Panc1 (cell line): Measurements from ENCODE around the gene LMBRD2. TPM values are rescaled to one million over a fixed set of nuclear protein-coding genes. Genes with fewer than 3 reads are reported as not detected.

Experiments
- ATAC-seq: fragments of 200-7000 bp; cut with Tn5 transposase; 2 replicates; pipeline ENCODE4 v1.9.1; 2020; ENCODE audit warnings: mild to moderate bottlenecking, moderate library complexity
- BruUV-seq: library from RNA; stranded (reverse); fragments of 400-500 nt; replicated peaks from 2 replicates; lab custom pipeline; 2021; lab: Mats Ljungman, UMichigan
- CTCF ChIA-PET: fragments of 300-600 bp; sonication (Branson Sonifier 250); formaldehyde crosslinking; loops from one replicate; lab custom pipeline; 2022; ENCODE audit warnings: antibody characterized with exemption; lab: Charles Lee
- POLR2A ChIA-PET: fragments of 300-600 bp; sonication (Branson Sonifier 250); formaldehyde crosslinking; loops from one replicate; lab custom pipeline; 2022; ENCODE audit warnings: antibody characterized with exemption; lab: Charles Lee
- DNase-seq: peaks from one replicate; pipeline ENCODE4 v3.0.0-alpha.2; 2010; ENCODE audit warnings: low read depth, low spot score
- H3K27ac ChIP-seq: 2 replicates; pipeline ENCODE4 v1.5.1; 2011; ENCODE audit warnings: mild to moderate bottlenecking, low read length, inconsistent platforms
- H3K27me3 ChIP-seq: fragments of 200-500 bp; sonication (Bioruptor generic); 2 replicates; pipeline ENCODE4 v1.6.0; 2014; ENCODE audit warnings: low read length, inconsistent platforms; ENCODE audit not compliant: control insufficient read depth, insufficient read depth
- H3K36me3 ChIP-seq: fragments of 200-500 bp; sonication (Bioruptor generic); 2 replicates; pipeline ENCODE4 v1.5.1; 2014; ENCODE audit warnings: inconsistent platforms, mild to moderate bottlenecking, low read length, moderate library complexity; ENCODE audit not compliant: control insufficient read depth, insufficient read depth
- H3K4me1 ChIP-seq: 2 replicates; pipeline ENCODE4 v1.5.1; 2011; ENCODE audit warnings: inconsistent platforms, mild to moderate bottlenecking, low read length, moderate library complexity; ENCODE audit not compliant: control insufficient read depth, insufficient read depth
- H3K4me3 ChIP-seq, 2 experiments: 2 replicates each; pipeline ENCODE4 v1.5.1; 2011 to 2012; ENCODE audit warnings: low read depth in 2 of 2, low read length in 2 of 2, mild to moderate bottlenecking in 2 of 2, inconsistent platforms in 1 of 2, moderate library complexity in 1 of 2
- H3K9me3 ChIP-seq: fragments of 200-500 bp; sonication (Bioruptor generic); 2 replicates; pipeline ENCODE4 v1.5.1; 2014; ENCODE audit warnings: low read depth, mild to moderate bottlenecking, inconsistent platforms, low read length, moderate library complexity; ENCODE audit not compliant: control insufficient read depth, insufficient read depth
- CTCF ChIP-seq: fragments of 450-650 bp; IDR thresholded peaks from 2 replicates; pipeline ENCODE4 v1.5.1; 2017; ENCODE audit warnings: mild to moderate bottlenecking
- POLR2AphosphoS5 ChIP-seq: IDR thresholded peaks from 2 replicates; pipeline ENCODE4 v1.6.1; 2012; ENCODE audit warnings: mild to moderate bottlenecking, low read depth, low read length, moderate library complexity
- REST ChIP-seq, 2 experiments: IDR thresholded peaks; 2 replicates each; pipeline ENCODE4 v1.6.1; 2011 to 2012; ENCODE audit warnings: low read depth in 2 of 2, control low read depth in 1 of 2, low read length in 1 of 2, mild to moderate bottlenecking in 1 of 2, moderate library complexity in 1 of 2; ENCODE audit not compliant: insufficient read depth in 1 of 2
- SIN3A ChIP-seq: IDR thresholded peaks from 2 replicates; pipeline ENCODE4 v1.6.1; 2012; ENCODE audit warnings: low read depth, mild to moderate bottlenecking, low read length, moderate library complexity, borderline replicate concordance; ENCODE audit not compliant: insufficient read depth
- TCF7L2 ChIP-seq: IDR thresholded peaks from 2 replicates; pipeline ENCODE4 v1.6.1; 2011; ENCODE audit warnings: mild to moderate bottlenecking, low read depth, low read length, inconsistent platforms
- in situ Hi-C: cut with HindIII; loops from 2 replicates; pipeline ENCODE4 v1.10.0; 2016; ENCODE audit warnings: low sequenced_read_pairs, low pct_unique_long_range_greater_than_20kb
- intact Hi-C: fragments of 100-400 bp; cut with micrococcal nuclease; formaldehyde crosslinking; loops from one replicate; pipeline ENCODE4 v1.10.0; 2022; ENCODE audit not compliant: unreplicated experiment
- total RNA-seq: library from RNA; stranded (reverse); gene quantifications from one replicate; pipeline ENCODE4 v1.2.1, GENCODE V29; 2021; ENCODE audit not compliant: unreplicated experiment

Gene LMBRD2
- total RNA-seq, 1 experiment from 2014 or later: 7.1 TPM

GRCh38 chr5:36153726-36154125, 2.0 kb upstream of the LMBRD2 start:
- no peak overlapping the region for H3K27ac ChIP-seq
- peaks cover 9% of the 10 kb centered on the region for H3K36me3 ChIP-seq
- intact Hi-C loops (no loop called here), in situ Hi-C loops (no loop called here)
- ATAC-seq (no peak), DNase-seq (no peak)
- ChIA-PET POLR2A (no interaction called here), CTCF (no interaction called here)
- TF ChIP-seq SIN3A: no peak
- TF ChIP-seq CTCF: no peak
- no peak for TF ChIP-seq POLR2AphosphoS5
- TF ChIP-seq TCF7L2: no peak
- no peak for TF ChIP-seq REST (IDR thresholded peaks at IDR 0.05; ENCODE audit: insufficient read depth in 1 of 2, low read depth in 2 of 2, low read length in 1 of 2)
- no peaks in the 10 kb centered on the region for H3K9me3 ChIP-seq
- H3K4me3 ChIP-seq: peak overlapping the region in 1 of 2 experiments; percentile 97; a peak in 1 of 4 replicates
- H3K27me3 ChIP-seq: no peaks in the 10 kb centered on the region
- peaks cover 10% of the 10 kb centered on the region; the same call in 1 of the 2 replicates for H3K4me1 ChIP-seq
- BruUV-seq: no TSS peak

- no TSS peak for BruUV-seq
- Histone ChIP-seq H3K4me1 (peaks cover 10% of the 10 kb centered on the region; the same call in 1 of the 2 replicates), H3K4me3 (peak overlapping the region; percentile 16 to 97; a peak in 3 of 4 replicates), H3K36me3 (peaks cover 9% of the 10 kb centered on the region), H3K27ac (no peak overlapping the region), H3K9me3 (no peaks in the 10 kb centered on the region), H3K27me3 (no peaks in the 10 kb centered on the region)
- TF ChIP-seq REST (IDR thresholded peaks at IDR 0.05; ENCODE audit: insufficient read depth in 1 of 2, low read depth in 2 of 2, low read length in 1 of 2) (no peak), SIN3A (no peak), CTCF (no peak), TCF7L2 (no peak), POLR2AphosphoS5 (no peak)
- in situ Hi-C loops (no loop called here), intact Hi-C loops (no loop called here)
- POLR2A ChIA-PET: no interaction called here
- ATAC-seq: no peak
- DNase-seq: no peak
- CTCF ChIA-PET: no interaction called here
Measured at GRCh38 chr5:36153298-36153677, 1.6 kb upstream of the LMBRD2 start.
